GM18517 (cell line): ENCODE measurements around the gene CCL22.
"Not testable (repeated sequence)": the region's sequence is repeated elsewhere in the genome, so short reads cannot be mapped to it uniquely, and the experiment has no call there.

ENCODE experiments used
- ATAC-seq: cut with Tn5 transposase; IDR thresholded peaks from one replicate; pipeline ENCODE4 v1.9.1; 2021; ENCODE audit warnings: mild to moderate bottlenecking, moderate library complexity; ENCODE audit not compliant: unreplicated experiment

The CCL22 gene, protein sequence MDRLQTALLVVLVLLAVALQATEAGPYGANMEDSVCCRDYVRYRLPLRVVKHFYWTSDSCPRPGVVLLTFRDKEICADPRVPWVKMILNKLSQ

DNA sequence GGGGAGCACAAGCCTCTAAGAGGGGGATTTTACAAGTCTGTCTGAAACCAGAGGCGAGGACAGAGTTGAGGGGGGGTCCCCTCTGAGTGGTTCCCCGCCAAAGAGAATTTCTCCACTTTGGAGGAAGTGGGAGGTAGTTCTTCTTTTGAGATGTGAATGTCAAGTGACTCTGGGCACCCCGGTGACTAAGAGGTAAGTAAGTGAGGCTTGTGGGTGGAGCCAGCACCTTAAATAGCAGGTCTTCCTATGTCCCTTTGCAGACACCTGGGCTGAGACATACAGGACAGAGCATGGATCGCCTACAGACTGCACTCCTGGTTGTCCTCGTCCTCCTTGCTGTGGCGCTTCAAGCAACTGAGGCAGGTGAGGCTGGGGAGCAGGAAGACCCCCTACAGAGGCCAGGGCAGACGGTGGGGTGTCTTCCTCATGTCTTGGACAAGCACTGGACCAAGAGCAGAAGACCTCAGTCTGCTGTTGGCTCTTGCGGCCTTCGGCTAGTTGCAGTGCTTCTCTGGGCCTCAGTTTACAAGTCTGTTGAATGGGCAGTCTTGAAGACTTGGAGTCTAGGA lies at the start of gene CCL22:
Gene CCL22, plus strand, starts transcription at position 257 of the 569 bp plus-strand sequence. Its CDS starts 34 bp downstream, at position 291.
- peak; percentile 60 for ATAC-seq

DNA sequence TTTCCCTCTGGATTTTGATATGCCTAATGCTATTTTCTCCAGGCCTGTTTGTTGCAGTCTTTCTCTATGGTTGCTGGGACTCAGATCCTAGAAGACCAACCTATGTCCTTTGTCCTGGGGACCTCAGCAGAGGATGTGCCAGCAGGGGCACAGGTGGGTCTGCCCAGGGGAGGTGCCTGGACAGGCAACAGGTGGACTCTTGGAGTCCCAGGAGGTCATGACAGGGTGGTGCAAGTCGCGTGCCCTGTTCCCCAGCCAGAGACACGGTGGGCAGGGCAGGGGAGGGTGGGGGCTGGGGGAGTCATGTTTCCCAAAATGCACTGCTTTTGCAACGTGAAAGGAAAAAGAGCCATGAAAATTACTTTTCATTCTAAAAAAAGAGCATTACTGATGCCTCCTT lies 47.8 kb upstream of the CCL22 start:
- ATAC-seq, result no peak

DNA sequence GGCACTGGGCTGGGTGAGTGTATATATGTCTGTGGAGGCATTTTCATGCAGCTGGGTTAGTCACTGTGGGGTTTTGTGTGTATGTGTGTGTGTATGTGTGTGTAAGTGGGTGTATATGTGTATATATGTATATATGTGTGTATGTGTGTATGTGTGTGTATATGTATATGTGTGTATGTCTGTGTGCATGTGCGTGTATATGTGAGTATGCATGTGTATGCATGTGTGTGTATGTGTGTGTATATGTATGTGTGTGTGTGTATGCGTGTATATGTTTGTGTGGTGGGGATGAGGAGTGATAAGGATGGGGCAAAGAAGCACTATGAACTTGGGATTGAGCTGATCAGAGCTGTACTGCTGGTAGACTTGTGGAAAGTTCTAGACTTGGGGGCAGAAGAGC lies 45.1 kb upstream of the CCL22 start:
- ATAC-seq, result no peak

DNA sequence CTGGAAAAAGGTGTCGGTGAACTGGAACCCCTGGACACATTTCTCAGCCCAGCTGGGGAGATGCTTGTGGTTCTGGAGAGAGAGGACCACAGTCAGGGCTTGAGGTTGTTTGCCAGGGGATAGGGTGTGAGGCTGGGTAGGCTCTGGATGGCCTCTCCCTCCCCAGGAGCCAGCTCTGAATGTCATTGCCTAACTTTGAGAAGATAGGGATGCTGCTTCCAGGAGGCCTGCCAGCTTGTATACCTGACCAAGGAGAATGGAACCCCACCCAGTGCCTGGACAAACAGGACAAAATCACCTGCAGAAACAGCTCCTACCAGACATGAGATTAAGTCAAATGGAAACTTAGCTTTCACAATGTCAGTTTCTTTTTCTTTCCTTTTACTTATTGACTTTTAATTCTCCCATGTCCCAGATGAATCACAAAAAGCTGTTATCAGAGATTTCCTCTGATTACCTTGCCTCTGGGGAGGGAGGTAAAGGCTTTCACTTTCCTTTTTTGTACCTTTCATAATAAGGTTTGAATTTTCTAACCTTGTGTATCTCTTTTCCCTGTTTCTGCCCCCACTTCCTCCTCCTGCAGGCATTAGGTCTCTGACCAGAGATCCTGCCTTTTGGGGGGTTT lies 44.3 kb upstream of the CCL22 start:
- ATAC-seq, result no peak

DNA sequence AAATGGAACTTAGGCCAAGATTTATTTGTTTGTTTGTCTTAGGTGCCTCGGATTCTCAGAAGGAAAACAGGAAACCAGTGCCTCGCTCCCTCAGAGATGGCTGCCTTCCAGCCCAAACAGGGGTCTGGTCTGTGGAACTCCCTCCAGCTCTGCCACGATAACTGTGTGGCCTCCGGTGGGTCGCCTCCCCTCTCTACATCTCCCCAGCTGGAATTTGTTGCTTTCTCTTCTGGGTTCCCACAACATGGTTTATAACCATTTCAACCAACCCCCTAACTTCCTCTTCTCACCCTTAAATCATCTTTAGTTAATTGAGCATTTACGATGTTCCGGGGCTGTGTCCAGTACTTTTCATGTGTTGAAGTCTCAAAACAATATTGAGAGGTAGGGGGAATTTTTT lies 43.2 kb upstream of the CCL22 start:
- no peak for ATAC-seq

DNA sequence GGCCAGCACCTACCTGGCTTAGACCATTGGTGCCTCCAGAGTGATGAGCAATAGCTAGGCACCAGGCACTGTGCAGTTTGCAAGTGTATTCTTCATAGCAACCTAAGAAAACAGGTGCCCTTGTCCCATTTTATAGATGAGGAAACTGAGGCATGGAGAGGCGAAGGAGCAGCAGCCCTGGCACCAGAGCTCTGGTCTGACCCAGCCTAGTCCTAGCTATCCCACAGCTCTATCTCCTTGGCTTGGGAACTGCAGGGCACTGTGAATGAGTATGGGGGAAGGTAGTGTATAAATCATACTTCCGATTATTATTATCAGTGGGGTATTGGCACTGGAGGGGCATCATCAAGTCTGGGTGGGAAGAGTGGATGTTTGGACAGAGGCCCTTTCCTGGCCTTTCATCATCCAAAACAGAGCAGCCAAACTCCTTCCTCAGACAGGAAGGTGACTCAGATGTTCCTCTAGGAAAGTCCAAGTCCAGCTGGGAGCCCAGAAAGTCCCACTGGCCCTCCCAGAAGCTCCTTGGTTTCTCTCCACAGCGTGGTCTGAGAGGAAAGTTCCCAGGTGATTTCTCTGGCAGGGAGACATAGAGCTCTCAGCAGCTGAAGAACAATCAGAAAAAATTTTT lies 42.1 kb upstream of the CCL22 start:
- ATAC-seq, result no peak

DNA sequence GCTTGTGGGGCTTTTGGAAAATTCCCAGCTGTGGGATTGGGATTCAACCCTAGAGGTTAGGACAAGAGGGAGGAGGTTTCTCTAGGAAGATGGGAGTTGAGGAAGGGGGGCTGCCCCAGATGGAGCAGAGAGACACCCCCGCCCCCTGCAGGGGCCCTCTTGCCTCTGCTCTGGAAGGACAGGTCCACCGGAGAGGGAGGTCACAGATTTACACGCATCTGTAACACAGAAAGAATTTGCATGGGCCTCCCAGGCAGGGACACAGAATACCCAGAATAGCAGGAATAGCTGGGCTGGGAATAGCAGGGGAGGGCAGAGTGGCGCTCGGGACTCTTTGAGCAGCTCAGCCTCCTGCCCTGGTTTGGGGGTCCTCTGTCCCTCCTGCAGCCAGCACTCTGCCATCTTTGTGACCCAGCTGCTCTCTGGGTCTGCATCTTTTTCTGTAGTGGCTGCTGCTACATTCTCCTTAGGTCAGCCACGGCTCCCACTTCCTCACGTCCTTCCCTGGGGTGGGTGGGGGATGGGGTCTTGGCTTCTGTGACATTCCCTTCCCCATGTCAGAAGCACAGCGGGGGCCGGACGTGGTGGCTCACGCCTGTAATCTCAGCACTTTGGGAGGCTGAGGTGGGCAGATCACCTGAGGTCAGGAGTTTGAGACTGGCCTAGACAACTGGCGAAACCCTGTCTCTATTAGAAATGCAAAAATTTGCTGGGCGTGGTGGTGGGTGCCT lies 40.2 kb upstream of the CCL22 start:
- no peak for ATAC-seq

DNA sequence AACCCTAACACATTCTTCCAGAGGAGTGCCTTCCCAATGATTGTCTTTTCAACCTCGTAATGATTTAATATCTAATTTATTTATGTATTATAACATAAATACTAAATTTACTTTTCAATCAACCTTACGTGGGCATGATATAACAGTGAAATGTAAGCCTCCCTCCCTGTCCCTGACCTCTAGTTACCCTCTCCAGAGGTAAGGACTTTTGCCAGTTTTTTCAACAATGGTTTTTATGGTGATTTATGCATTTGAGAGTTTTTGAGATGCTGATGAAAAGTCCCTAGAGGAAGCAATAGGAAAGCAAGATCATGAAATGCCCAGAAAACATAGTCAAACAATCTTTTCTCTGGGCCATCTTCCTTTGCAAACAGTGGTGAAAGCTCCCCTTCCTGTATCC lies 38.9 kb upstream of the CCL22 start:
- ATAC-seq, result no peak

DNA sequence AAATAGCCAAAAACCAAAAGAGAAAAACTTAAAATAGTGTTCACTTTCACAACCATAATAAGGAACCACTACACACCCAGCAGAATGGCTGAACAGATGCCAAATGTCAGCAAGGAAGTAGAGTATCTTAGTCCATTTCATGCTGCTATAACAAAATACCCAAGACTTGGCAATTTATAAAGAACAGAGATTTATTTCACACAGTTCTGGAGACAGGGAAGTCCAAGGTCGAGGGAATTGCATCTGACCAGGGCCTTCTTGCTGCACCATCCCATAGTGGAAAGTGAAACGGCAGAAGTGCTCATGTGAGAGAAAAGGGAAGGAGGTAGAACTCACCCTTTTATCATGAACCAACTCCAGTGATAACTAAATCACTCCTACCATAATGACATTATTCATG lies 33.8 kb upstream of the CCL22 start:
- no peak for ATAC-seq

DNA sequence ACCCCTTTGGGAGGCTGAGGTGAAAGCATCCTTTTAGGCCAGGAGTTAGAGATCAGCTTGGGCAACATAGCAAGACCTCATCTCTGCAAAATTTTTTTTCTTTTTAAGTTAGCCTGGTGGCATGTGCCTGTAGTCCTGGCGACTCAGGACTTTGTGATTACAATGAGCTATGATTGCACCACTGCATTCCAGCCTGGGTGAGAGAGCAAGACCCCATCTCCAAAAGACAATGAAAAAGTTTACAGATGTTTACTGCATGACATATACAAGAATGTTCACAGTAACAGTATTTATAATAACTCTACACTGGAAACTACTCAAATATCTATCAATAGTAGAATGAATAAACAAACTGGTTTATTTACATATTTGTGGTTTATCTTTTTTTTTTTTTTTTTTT lies 33.1 kb upstream of the CCL22 start:
- ATAC-seq, result no peak

DNA sequence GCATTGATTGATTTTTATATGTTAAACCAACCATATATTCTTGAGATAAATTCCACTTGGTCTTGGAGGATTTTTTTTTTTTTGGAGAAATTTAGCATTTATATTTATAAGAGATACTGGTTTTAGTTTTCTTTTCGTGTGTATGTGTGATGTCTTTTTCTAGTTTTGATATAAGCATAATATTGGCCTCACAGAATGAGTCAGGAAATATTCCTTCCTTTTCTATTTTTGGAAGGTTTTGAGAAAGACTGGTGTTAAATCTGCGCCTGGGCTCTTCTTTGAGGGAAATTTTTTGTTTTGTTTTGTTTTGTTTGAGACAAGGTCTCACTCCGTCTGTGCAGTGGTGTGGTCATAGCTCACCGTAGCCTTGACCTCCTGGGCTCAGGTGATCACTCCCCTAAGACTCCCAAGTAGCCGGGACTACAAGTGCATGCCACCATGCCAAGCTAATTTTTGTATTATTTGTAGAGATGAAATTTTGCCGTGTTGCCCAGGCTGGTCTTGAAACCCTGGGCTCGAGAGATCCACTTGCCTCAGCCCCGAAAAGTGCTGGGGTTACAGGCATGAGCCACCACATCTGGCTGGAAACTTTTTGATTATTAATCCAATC lies 28.8 kb upstream of the CCL22 start:
- ATAC-seq, result no peak

DNA sequence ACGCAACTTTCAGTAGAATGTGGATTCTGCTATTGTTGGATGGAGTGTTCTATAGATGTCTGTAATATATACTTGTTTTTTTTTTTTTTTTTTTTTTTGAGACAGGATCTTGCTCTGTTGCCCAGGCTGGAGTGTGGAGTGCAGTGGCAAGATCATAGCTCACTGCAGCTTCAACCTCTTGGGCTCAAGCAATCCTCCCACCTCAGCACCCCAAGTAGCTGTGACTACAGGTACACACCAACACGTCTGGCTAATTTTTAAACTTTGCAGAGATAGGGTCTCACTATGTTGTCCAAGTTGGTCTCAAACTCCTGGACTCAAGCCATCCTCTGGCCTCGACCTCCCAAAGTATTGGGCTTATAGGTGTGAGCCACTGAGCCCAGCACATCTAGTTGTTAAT lies 27.2 kb upstream of the CCL22 start:
- ATAC-seq, result no peak

DNA sequence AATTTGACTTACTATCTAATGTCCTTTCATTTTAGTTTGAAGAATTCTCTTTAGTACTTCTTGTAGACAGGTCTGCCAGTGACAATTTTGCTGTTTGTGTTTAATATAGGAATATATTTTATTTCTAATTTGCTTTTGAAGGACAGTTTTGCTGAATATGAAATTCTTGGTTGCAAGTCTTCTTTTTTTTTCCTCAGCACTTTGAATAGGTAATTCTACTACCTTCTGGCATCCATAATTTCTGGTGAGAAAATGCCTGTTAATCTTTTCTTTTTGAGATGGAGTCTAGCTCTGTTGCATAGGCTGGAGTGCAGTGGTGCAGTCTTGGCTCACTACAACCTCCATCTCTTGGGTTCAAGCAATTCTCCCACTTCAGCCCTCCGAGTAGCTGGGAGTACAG lies 25.2 kb upstream of the CCL22 start:
- no peak for ATAC-seq

DNA sequence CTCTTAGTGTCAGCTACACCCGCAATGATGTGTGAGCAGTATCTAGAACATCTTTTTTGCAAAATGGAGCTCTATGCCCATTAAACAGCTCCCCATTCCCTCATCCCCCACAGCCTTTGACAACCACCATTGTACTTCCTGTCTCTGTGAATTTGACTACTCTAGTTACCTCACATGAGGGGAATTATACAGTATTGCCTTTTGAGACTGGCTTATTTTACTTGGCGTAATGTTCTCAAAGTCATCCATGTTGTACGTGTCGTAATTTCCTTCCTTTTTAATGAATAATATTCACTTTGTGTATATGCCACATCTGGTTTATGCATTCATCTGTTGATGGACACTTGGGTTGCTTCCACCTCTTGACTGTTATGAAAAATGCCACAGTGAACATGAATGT lies 23.2 kb upstream of the CCL22 start:
- ATAC-seq, result no peak

DNA sequence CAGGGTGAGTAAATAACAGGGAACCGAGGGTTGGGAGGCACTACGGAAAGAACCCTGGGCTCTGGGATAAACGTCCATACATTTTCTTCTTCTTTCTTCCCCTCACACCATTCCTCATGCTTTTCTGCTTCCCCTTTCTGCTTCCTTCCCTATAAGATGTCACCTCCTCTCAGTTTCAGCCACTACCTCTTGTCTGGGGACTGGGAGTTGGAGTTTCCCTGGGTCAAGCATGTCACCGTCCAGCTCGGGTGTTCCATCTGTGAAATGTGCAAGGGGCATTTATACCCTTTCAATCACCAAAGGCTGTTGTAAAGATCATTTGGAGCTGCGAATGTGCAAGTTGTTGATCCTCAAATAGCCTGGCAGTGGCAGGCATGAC lies 17.5 kb upstream of the CCL22 start:
- no peak for ATAC-seq

DNA sequence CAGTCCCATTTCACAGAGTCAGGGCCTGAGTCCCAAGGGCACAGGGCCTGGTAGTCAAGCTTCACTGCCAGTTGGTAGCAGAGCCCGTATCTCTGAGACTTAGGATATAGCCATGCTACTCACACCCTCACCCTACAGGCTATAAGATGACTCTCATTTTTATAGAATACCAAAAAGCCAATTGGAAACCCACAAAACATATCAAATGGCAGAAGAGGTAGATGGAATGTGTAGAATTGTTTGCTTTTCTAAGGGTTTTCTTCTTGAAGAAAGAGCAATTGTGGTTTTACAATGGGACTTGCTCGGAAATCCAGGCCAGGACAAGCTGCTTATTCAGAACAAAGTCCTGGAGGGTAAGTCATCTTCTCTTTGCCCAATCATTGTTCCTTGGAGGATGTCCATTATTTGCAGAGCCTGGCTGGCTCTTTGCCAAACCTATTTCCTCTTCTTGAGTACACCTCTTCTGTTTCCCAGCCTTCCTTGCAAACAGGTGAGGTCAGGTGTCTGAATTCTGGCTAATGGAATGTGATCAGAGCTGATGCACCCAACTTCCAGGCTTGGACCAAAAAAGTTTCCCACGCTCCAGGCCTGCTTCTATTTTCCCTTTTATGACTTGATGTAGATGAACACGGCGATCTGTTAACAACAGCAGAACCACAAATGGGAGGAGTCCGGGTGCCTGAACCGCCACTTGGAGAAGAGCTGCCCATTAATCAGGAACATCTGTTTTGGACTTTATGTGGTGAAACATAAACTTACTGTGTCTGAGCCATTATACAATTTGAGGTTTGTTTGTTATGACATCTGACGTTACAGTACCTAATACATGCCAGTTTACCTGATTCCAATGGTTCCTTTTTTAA lies 16.9 kb upstream of the CCL22 start:
- no peak for ATAC-seq

DNA sequence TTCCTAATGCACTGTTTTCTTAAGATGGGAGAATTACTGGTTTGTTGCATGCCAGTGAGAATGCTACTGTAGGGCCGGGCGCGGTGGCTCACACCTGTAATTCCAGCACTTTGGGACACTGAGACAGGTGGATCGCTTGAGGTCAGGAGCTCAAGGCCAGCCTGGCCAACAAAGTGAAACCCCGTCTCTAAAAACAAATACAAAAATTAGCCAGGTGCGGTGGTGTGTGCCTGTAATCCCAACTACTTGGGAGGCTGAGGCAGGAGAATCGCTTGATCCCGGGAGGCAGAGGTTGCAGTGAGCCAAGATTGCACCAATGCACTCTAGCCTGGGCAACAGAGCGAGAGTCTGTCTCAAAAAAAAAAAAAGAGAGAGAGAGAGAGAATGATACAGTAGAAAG lies 16.0 kb upstream of the CCL22 start:
- ATAC-seq, result not testable (repeated sequence)

DNA sequence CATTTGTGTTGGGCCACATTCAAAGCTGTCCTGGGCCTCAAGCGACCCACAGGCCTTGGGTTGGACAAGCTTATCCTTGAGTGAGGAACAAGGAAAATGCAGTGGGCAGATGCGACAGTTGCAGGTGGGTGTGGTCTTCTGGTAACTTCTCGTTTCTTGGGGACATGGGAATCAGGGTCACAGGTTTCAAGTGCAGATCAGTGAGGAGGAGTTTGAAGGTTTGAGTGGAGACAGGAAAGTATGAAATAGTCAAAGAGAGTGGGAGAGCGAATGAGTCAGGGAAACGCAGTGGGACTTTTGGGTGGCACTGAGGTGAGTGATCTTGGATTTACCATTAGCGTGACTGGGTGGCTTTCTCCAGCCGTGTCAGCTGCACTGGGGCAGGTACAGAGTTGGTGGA lies 15.4 kb upstream of the CCL22 start:
- ATAC-seq, result no peak

DNA sequence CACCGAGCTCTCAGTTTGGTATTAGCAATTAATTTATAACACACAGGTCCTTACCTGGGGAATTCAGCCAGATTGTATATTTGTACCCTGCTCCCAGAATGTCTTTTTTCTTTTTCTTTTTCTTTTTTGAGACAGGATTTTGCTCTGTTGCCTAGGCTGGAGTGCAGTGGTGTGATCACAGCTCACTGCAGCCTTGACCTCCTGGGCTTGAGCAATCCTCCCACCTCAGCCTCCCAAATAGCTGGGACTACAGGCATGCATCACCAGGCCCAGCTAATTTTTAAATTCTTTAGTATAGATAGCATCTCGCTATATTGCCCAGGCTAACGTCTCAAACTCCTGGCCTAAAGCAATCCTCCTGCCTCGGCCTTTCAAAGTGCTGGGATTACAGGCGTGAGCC lies 14.5 kb upstream of the CCL22 start:
- ATAC-seq, result not testable (repeated sequence)

DNA sequence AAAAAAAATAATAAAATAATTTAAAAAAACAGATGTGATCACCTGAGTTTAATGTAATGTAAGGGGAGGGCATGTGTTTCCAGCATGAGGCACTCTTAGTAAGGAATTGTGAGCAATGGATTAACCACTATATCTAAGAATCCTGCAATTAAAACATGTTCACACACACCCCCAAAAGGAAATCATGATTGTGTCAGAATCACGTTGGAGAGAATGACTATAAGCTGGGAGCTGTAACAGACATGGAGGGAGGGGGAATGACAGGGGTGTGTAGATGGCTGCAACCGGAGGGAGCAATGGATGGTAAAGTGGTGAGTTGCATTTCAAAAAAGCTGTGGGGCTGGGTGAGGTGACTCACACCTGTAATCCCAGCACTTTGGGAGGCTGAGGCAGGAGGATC lies 13.6 kb upstream of the CCL22 start:
- no peak for ATAC-seq
